GM12874 (cell line): ENCODE data around the gene FAM13A.

Experiments
- TF ChIP-seq, protein P1 (sequence below): IDR thresholded peaks from 2 replicates; pipeline ENCODE4 v1.5.1; 2011; ENCODE audit warnings: low read depth, mild to moderate bottlenecking, control low read depth, low read length, moderate library complexity; ENCODE audit not compliant: insufficient read depth

FAM13A gene

DNA sequence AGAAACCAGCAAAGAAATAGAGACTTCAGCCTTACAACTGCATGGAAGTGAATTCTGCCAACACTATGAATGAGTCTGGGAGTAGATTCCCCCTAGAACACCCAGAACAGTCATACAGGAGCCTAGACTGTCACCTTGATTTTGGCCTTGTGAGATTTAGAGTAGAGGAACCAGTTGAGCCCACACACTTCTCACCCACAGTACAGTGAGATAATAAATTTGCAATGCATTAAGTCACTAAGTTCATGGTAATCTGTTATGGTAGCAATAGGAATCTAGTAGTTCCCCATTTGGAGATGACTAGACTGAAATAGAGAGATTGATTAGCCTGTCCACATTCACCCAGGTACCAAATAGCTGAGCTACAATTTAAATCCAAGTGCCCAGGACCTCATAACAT, 59.0 kb downstream of the FAM13A start:
- TF ChIP-seq, protein P1, sequence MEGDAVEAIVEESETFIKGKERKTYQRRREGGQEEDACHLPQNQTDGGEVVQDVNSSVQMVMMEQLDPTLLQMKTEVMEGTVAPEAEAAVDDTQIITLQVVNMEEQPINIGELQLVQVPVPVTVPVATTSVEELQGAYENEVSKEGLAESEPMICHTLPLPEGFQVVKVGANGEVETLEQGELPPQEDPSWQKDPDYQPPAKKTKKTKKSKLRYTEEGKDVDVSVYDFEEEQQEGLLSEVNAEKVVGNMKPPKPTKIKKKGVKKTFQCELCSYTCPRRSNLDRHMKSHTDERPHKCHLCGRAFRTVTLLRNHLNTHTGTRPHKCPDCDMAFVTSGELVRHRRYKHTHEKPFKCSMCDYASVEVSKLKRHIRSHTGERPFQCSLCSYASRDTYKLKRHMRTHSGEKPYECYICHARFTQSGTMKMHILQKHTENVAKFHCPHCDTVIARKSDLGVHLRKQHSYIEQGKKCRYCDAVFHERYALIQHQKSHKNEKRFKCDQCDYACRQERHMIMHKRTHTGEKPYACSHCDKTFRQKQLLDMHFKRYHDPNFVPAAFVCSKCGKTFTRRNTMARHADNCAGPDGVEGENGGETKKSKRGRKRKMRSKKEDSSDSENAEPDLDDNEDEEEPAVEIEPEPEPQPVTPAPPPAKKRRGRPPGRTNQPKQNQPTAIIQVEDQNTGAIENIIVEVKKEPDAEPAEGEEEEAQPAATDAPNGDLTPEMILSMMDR: no peak

- TF ChIP-seq, protein P1: no peak
These were observed 61.1 kb downstream of the FAM13A start for GRCh38 chr4:88995874-88996273.

DNA sequence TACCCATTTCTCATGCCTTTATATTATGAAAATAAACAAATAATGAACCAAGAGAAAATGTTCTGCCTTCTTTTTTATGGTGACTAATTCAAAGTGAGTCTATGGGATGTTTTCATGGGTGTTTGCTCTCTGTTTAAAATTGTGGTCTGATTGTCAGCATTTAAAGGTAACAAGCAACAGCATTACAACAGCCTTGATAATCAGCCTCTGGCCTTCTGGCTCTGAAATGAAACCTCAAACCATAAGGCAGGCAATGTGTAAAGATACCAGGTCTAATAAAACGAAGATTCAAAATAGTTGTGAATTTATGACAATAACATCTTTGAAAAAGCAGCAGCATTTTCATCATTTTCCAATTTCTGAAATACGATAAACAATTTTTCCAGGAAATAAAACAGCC, 63.7 kb downstream of the FAM13A start:
- TF ChIP-seq, protein P1: no peak

- TF ChIP-seq, protein P1: no peak
These were observed 65.2 kb downstream of the FAM13A start for GRCh38 chr4:88991746-88992145.

DNA sequence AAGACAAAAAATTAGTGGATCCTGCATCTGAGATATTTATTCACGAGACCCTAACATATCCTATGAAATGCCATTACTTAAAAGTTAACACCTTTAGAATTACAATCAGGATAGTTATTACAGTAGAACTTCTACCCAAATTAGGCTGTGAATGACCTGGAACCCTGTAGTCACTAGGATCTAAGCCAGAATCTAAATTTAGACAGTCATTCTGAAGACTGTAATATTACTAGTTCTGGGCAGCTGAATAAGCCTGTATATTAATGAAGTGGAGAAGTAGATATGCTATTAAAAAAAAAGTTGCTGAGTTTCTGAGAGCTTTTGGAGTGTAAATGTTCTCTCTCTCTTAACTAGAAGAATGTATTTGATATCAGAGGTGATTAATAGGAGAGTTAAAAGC, 67.0 kb downstream of the FAM13A start:
- TF ChIP-seq, protein P1: no peak

GRCh38 chr4:88985088-88985773, 71.8 kb downstream of the FAM13A start:
- TF ChIP-seq, protein P1: no peak

DNA sequence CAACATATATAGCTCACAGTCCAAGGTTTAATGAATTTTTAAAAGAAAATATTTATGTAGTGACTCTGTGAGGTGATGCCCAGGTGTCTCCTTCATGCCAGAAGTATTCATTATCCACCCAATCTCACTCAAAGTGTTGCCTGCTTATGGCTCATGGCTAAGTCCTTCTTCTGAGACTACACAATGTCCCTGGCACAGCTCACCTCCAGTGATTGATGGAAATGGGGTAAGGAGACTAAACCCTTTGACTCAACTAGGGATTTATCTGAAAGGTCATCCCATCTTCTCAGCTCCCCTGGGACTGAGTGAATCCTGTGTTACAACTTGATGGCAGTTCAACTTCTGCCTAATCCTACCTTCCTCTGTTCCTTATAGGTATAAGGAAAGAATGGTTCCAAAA, 74.2 kb downstream of the FAM13A start:
- TF ChIP-seq, protein P1: no peak

- TF ChIP-seq, protein P1: no peak
These were observed 75.0 kb downstream of the FAM13A start for GRCh38 chr4:88981993-88982392.
